GM12875 (cell line): ENCODE results near the gene RNF44.

Experiments used
- H3K4me3 ChIP-seq: one replicate; pipeline ENCODE4 v1.5.1; 2011; ENCODE audit warnings: low read depth, low read length, control low read depth
- CTCF ChIP-seq: IDR thresholded peaks from 2 replicates; pipeline ENCODE4 v1.5.1; 2011; ENCODE audit warnings: low read depth, mild to moderate bottlenecking, control low read depth, inconsistent platforms, low read length, moderate library complexity, borderline replicate concordance; ENCODE audit not compliant: insufficient read depth

The RNF44 gene

GRCh38 chr5:176565760-176566288, 28.6 kb upstream of the RNF44 start:
- no peak for TF ChIP-seq CTCF
- no peak overlapping the region for H3K4me3 ChIP-seq

- H3K4me3 ChIP-seq, result no peak overlapping the region
- TF ChIP-seq CTCF, result no peak
Observed at GRCh38 chr5:176564002-176564401, 26.8 kb upstream of the RNF44 start.

GRCh38 chr5:176562189-176562588, 25.0 kb upstream of the RNF44 start:
- TF ChIP-seq CTCF, result no peak
- H3K4me3 ChIP-seq, result no peak overlapping the region

GRCh38 chr5:176561259-176561658, 24.1 kb upstream of the RNF44 start:
- TF ChIP-seq CTCF, result no peak
- H3K4me3 ChIP-seq, result no peak overlapping the region

- H3K4me3 ChIP-seq, result no peak overlapping the region
- no peak for TF ChIP-seq CTCF
Observed at GRCh38 chr5:176560364-176560763, 23.2 kb upstream of the RNF44 start.

- TF ChIP-seq CTCF, result no peak
- no peak overlapping the region for H3K4me3 ChIP-seq
Observed at GRCh38 chr5:176559683-176560082, 22.5 kb upstream of the RNF44 start.

- TF ChIP-seq CTCF, result no peak
- no peak overlapping the region for H3K4me3 ChIP-seq
Observed at GRCh38 chr5:176557846-176558245, 20.6 kb upstream of the RNF44 start.
